WTC11 (cell line): Measurements from ENCODE around the gene TMEM269. TPM values are rescaled to one million over a fixed set of nuclear protein-coding genes. Genes with fewer than 3 reads are reported as not detected.

Experiments used
- ATAC-seq: fragments of 200-7000 bp; cut with Tn5 transposase; 2 replicates; pipeline ENCODE4 v1.10.0; 2021; ENCODE audit warnings: mild to moderate bottlenecking, moderate library complexity
- CTCF ChIA-PET: fragments of 300-600 bp; sonication (Branson Sonifier 250); formaldehyde crosslinking; loops from one replicate; lab custom pipeline; 2021; ENCODE audit warnings: antibody characterized with exemption; lab: Charles Lee
- POLR2A ChIA-PET: fragments of 350-600 bp; sonication (Branson Sonifier 250); formaldehyde crosslinking; loops from one replicate; lab custom pipeline; 2021; ENCODE audit warnings: antibody characterized with exemption; lab: Charles Lee
- DNase-seq: peaks from one replicate; pipeline ENCODE4 v3.0.0; 2021; ENCODE audit warnings: low spot score
- H3K27ac Mint-ChIP-seq: 2 replicates; pipeline ENCODE4 v1.8.0; 2021; ENCODE audit warnings: mixed read lengths
- H3K27me3 Mint-ChIP-seq: 2 replicates; pipeline ENCODE4 v1.8.0; 2021; ENCODE audit warnings: low read depth, mild to moderate bottlenecking, moderate library complexity, mixed read lengths
- H3K36me3 Mint-ChIP-seq: 2 replicates; pipeline ENCODE4 v1.8.0; 2021; ENCODE audit warnings: mixed read lengths
- H3K4me1 Mint-ChIP-seq: 2 replicates; pipeline ENCODE4 v1.8.0; 2022; ENCODE audit warnings: mixed read lengths
- H3K4me3 Mint-ChIP-seq: 2 replicates; pipeline ENCODE4 v1.8.0; 2021; ENCODE audit warnings: mild to moderate bottlenecking, moderate library complexity, mixed read lengths
- H3K9me3 Mint-ChIP-seq: 2 replicates; pipeline ENCODE4 v1.8.0; 2021; ENCODE audit warnings: mixed read lengths
- AR ChIP-seq: fragments of 250-450 bp; sonication (Bioruptor Pico); IDR thresholded peaks from 2 replicates; pipeline ENCODE4 v1.9.0; 2021; ENCODE audit warnings: mild to moderate bottlenecking
- ATF3 ChIP-seq: sonication (generic); formaldehyde crosslinking; conservative IDR thresholded peaks from 2 replicates; pipeline ENCODE4 v1.8.1; 2022; ENCODE audit warnings: mild to moderate bottlenecking, missing genetic modification reagents
- CREM ChIP-seq: sonication (generic); formaldehyde crosslinking; IDR thresholded peaks from 2 replicates; pipeline ENCODE4 v1.8.1; 2022; ENCODE audit warnings: mild to moderate bottlenecking, missing genetic modification reagents, moderate library complexity
- CTCF ChIP-seq: fragments of 200-600 bp; IDR thresholded peaks from 2 replicates; pipeline ENCODE4 v1.8.0; 2022; ENCODE audit warnings: antibody characterized with exemption
- E2F4 ChIP-seq: sonication (generic); formaldehyde crosslinking; IDR thresholded peaks from 2 replicates; pipeline ENCODE4 v1.8.1; 2022; ENCODE audit warnings: low read depth, mild to moderate bottlenecking, moderate library complexity, missing genetic modification reagents, borderline replicate concordance
- E2F5 ChIP-seq: sonication (generic); formaldehyde crosslinking; IDR thresholded peaks from 2 replicates; pipeline ENCODE4 v1.8.1; 2022; ENCODE audit warnings: mild to moderate bottlenecking, moderate library complexity, missing genetic modification reagents
- GRHL2 ChIP-seq: fragments of 250-450 bp; sonication (Bioruptor Pico); IDR thresholded peaks from 2 replicates; pipeline ENCODE4 v1.8.0; 2022; ENCODE audit warnings: mild to moderate bottlenecking, moderate library complexity; ENCODE audit not compliant: insufficient replicate concordance, severe bottlenecking
- JAZF1 ChIP-seq: fragments of 250-450 bp; sonication (Bioruptor Pico); IDR thresholded peaks from 2 replicates; pipeline ENCODE4 v1.9.0; 2021; ENCODE audit warnings: moderate library complexity, mild to moderate bottlenecking, inconsistent platforms
- MYBL2 ChIP-seq: sonication (generic); formaldehyde crosslinking; IDR thresholded peaks from 2 replicates; pipeline ENCODE4 v1.8.1; 2023; ENCODE audit warnings: mild to moderate bottlenecking, moderate library complexity, missing genetic modification reagents
- NFE2L1 ChIP-seq: sonication (generic); formaldehyde crosslinking; IDR thresholded peaks from 2 replicates; pipeline ENCODE4 v1.8.1; 2023; ENCODE audit warnings: missing genetic modification reagents
- NFYB ChIP-seq: sonication (generic); formaldehyde crosslinking; conservative IDR thresholded peaks from 2 replicates; pipeline ENCODE4 v1.8.0; 2022; ENCODE audit warnings: low read depth, missing genetic modification reagents
- OVOL2 ChIP-seq: fragments of 250-450 bp; sonication (Bioruptor Pico); IDR thresholded peaks from 2 replicates; pipeline ENCODE4 v1.9.0; 2021; ENCODE audit warnings: mild to moderate bottlenecking, borderline replicate concordance
- PREB ChIP-seq: sonication (generic); formaldehyde crosslinking; IDR thresholded peaks from 2 replicates; pipeline ENCODE4 v1.8.1; 2022; ENCODE audit warnings: mild to moderate bottlenecking, missing genetic modification reagents, moderate library complexity, borderline replicate concordance
- SMAD3 ChIP-seq: sonication (generic); formaldehyde crosslinking; IDR thresholded peaks from 2 replicates; pipeline ENCODE4 v1.8.0; 2022; ENCODE audit warnings: missing genetic modification reagents, mild to moderate bottlenecking, borderline replicate concordance
- SOX15 ChIP-seq: fragments of 250-450 bp; sonication (Bioruptor Pico); IDR thresholded peaks from 2 replicates; pipeline ENCODE4 v1.9.0; 2021; ENCODE audit warnings: mild to moderate bottlenecking
- SP1 ChIP-seq: sonication (generic); formaldehyde crosslinking; conservative IDR thresholded peaks from 2 replicates; pipeline ENCODE4 v1.8.1; 2022; ENCODE audit warnings: missing genetic modification reagents
- STAT6 ChIP-seq: sonication (generic); formaldehyde crosslinking; conservative IDR thresholded peaks from 2 replicates; pipeline ENCODE4 v1.8.1; 2023; ENCODE audit warnings: mild to moderate bottlenecking, low read depth, missing genetic modification reagents, moderate library complexity
- TP53 ChIP-seq: sonication (generic); formaldehyde crosslinking; IDR thresholded peaks from 2 replicates; pipeline ENCODE4 v1.8.1; 2023; ENCODE audit warnings: mild to moderate bottlenecking, missing genetic modification reagents
- ZNF263 ChIP-seq: sonication (generic); formaldehyde crosslinking; IDR thresholded peaks from 2 replicates; pipeline ENCODE4 v1.8.1; 2022; ENCODE audit warnings: low read depth, mild to moderate bottlenecking, moderate library complexity, missing genetic modification reagents
- ZNF416 ChIP-seq: fragments of 250-450 bp; sonication (Bioruptor Pico); IDR thresholded peaks from 2 replicates; pipeline ENCODE4 v1.9.0; 2021; ENCODE audit warnings: mild to moderate bottlenecking, inconsistent platforms
- total RNA-seq: library from RNA; stranded (reverse); gene quantifications from 3 replicates; pipeline ENCODE4 v1.2.3, GENCODE V29; 2021

The TMEM269 gene
- total RNA-seq, 1 experiment from 2014 or later, result 0.57 TPM

- H3K27me3 Mint-ChIP-seq, result no peaks in the 10 kb centered on the region
- CTCF ChIA-PET, result interaction anchor here (1.0 kb wide), 1 partner anchor 297 kb away, joined by 9 read pairs; no protein-coding TSS in a partner anchor
- POLR2A ChIA-PET, result no interaction called here
- peaks cover 4% of the 10 kb centered on the region; the same call in 1 of the 2 replicates for H3K9me3 Mint-ChIP-seq
- peaks cover 10% of the 10 kb centered on the region for H3K4me1 Mint-ChIP-seq
- ATAC-seq (no peak), DNase-seq (no peak)
- no peak overlapping the region for H3K27ac Mint-ChIP-seq
- no peak overlapping the region for H3K4me3 Mint-ChIP-seq
- H3K36me3 Mint-ChIP-seq, result peaks cover 54% of the 10 kb centered on the region
- TF ChIP-seq AR (CRISPR knock-in tag), result no peak
- no peak for TF ChIP-seq OVOL2 (CRISPR knock-in tag)
These were observed 8.3 kb upstream of the TMEM269 start for GRCh38 chr1:42776502-42776901.

- peak; percentile 63 for DNase-seq
- peaks cover 4% of the 10 kb centered on the region; the same call in 1 of the 2 replicates for H3K9me3 Mint-ChIP-seq
- H3K27me3 Mint-ChIP-seq, result no peaks in the 10 kb centered on the region
- H3K4me3 Mint-ChIP-seq, result no peak overlapping the region
- H3K4me1 Mint-ChIP-seq, result peaks cover 4% of the 10 kb centered on the region; the same call in 1 of the 2 replicates
- peak; percentile 84 for ATAC-seq
- H3K36me3 Mint-ChIP-seq, result peaks cover 56% of the 10 kb centered on the region
- ChIA-PET CTCF (interaction anchor here (0.7 to 1.5 kb wide), 8 partner anchors 11 to 296 kb away, joined by 3 to 9 read pairs (median 7); partner anchors contain the start of genes C1orf50, ERMAP, P3H1 and SVBP), POLR2A (no interaction called here)
- H3K27ac Mint-ChIP-seq, result no peak overlapping the region
- peak; percentile 32 for TF ChIP-seq CTCF
- no peak for TF ChIP-seq SOX15 (CRISPR knock-in tag)
These were observed 6.9 kb upstream of the TMEM269 start for GRCh38 chr1:42777852-42778251.

- POLR2A ChIA-PET, result no interaction called here
- no peak for ATAC-seq
- no peak overlapping the region for H3K4me3 Mint-ChIP-seq
- H3K4me1 Mint-ChIP-seq, result no peaks in the 10 kb centered on the region
- DNase-seq, result no peak
- H3K27ac Mint-ChIP-seq, result no peak overlapping the region
- peaks cover 4% of the 10 kb centered on the region; the same call in 1 of the 2 replicates for H3K9me3 Mint-ChIP-seq
- TF ChIP-seq E2F4 (CRISPR knock-in tag), result no peak
- TF ChIP-seq CREM (CRISPR knock-in tag), result no peak
- TF ChIP-seq ZNF416 (CRISPR knock-in tag), result no peak
- TF ChIP-seq NFYB, result no peak
- no peak for TF ChIP-seq MYBL2 (CRISPR knock-in tag)
- no peak for TF ChIP-seq ZNF263 (CRISPR knock-in tag)
- no peak for TF ChIP-seq ATF3
- TF ChIP-seq JAZF1, result no peak
- no peak for TF ChIP-seq SP1 (CRISPR knock-in tag)
- TF ChIP-seq STAT6 (CRISPR knock-in tag), result no peak
- no peak for TF ChIP-seq TP53 (CRISPR knock-in tag)
- no peak for TF ChIP-seq SMAD3
- no peak for TF ChIP-seq NFE2L1 (CRISPR knock-in tag)
- TF ChIP-seq GRHL2 (CRISPR knock-in tag), result no peak
- no peak for TF ChIP-seq E2F5 (CRISPR knock-in tag)
- no peak for TF ChIP-seq PREB
- no peaks in the 10 kb centered on the region for H3K27me3 Mint-ChIP-seq
- H3K36me3 Mint-ChIP-seq, result peaks cover 52% of the 10 kb centered on the region
- CTCF ChIA-PET, result interaction anchor here (1.3 kb wide), 1 partner anchor 294 kb away, joined by 3 read pairs; no protein-coding TSS in a partner anchor
These were observed 5.1 kb upstream of the TMEM269 start for GRCh38 chr1:42779725-42780124.
